OCI-LY7 (cell line): Measurements from ENCODE around the gene HCRTR2. TPM values are rescaled to one million over a fixed set of nuclear protein-coding genes. Genes with fewer than 3 reads are reported as not detected.

Source experiments
- BruUV-seq: library from RNA; stranded (reverse); fragments of 400-500 nt; replicated peaks from 2 replicates; lab custom pipeline; 2021; lab: Mats Ljungman, UMichigan
- CTCF ChIA-PET: fragments of 300-600 bp; sonication (Branson Sonifier 250); formaldehyde crosslinking; loops from one replicate; lab custom pipeline; 2022; ENCODE audit warnings: antibody characterized with exemption; ENCODE audit not compliant: unreplicated experiment; lab: Charles Lee
- POLR2A ChIA-PET: fragments of 300-600 bp; sonication (Branson Sonifier 250); formaldehyde crosslinking; loops from one replicate; lab custom pipeline; 2022; ENCODE audit warnings: antibody characterized with exemption; lab: Charles Lee
- DNase-seq: peaks from one replicate; pipeline ENCODE4 v3.0.0-alpha.2; 2015; ENCODE audit warnings: low spot score
- H2AFZ ChIP-seq: fragments of 200-600 bp; sonication (generic), shearing (Covaris generic); 2 replicates; pipeline ENCODE4 v1.6.1; 2014; ENCODE audit warnings: mild to moderate bottlenecking, antibody characterized with exemption, low read length, moderate library complexity
- H3K27ac ChIP-seq: fragments of 200-600 bp; sonication (generic); 2 replicates; pipeline ENCODE4 v1.5.1; 2014; ENCODE audit warnings: mixed run types, low read depth, mild to moderate bottlenecking, moderate library complexity, low read length, inconsistent platforms; ENCODE audit not compliant: poor library complexity, severe bottlenecking
- H3K36me3 ChIP-seq: fragments of 200-600 bp; sonication (generic); 2 replicates; pipeline ENCODE4 v1.6.1; 2014; ENCODE audit warnings: mild to moderate bottlenecking, antibody characterized with exemption, low read length, moderate library complexity, mixed read lengths; ENCODE audit not compliant: insufficient read depth
- H3K4me1 ChIP-seq: fragments of 200-600 bp; sonication (generic); 2 replicates; pipeline ENCODE4 v1.5.1; 2014; ENCODE audit warnings: mild to moderate bottlenecking, low read length; ENCODE audit not compliant: insufficient read depth, poor library complexity, severe bottlenecking
- H3K4me2 ChIP-seq: fragments of 200-600 bp; sonication (generic); 2 replicates; pipeline ENCODE4 v1.6.1; 2014; ENCODE audit warnings: mild to moderate bottlenecking, low read length
- H3K4me3 ChIP-seq: fragments of 200-600 bp; sonication (generic); 2 replicates; pipeline ENCODE4 v1.5.1; 2014; ENCODE audit warnings: mild to moderate bottlenecking, low read depth, low read length; ENCODE audit not compliant: poor library complexity, severe bottlenecking
- H3K79me2 ChIP-seq: fragments of 200-600 bp; sonication (generic); 2 replicates; pipeline ENCODE4 v1.6.1; 2016; ENCODE audit warnings: low read depth, mild to moderate bottlenecking, low read length, moderate library complexity, mixed read lengths; ENCODE audit not compliant: insufficient read depth
- H3K9me2 ChIP-seq: fragments of 200-600 bp; sonication (generic); 2 replicates; pipeline ENCODE4 v1.6.1; 2016; ENCODE audit warnings: mild to moderate bottlenecking, low read length, mixed read lengths; ENCODE audit not compliant: insufficient read depth
- H3K9me3 ChIP-seq: fragments of 200-600 bp; sonication (generic); 2 replicates; pipeline ENCODE4 v1.6.1; 2014; ENCODE audit warnings: mild to moderate bottlenecking, mixed run types, low read length, mixed read lengths
- H4K20me1 ChIP-seq: fragments of 200-600 bp; sonication (generic); 2 replicates; pipeline ENCODE4 v1.6.1; 2014; ENCODE audit warnings: mild to moderate bottlenecking, antibody characterized with exemption, low read length, moderate library complexity, mixed read lengths; ENCODE audit not compliant: insufficient read depth
- CTCF ChIP-seq: fragments of 200-600 bp; sonication (generic); conservative IDR thresholded peaks from 2 replicates; pipeline ENCODE4 v1.5.1; 2014; ENCODE audit warnings: mild to moderate bottlenecking, antibody characterized with exemption, low read length, moderate library complexity, mixed read lengths
- EZH2phosphoT487 ChIP-seq: fragments of 200-600 bp; sonication (generic); IDR thresholded peaks from 2 replicates; pipeline ENCODE4 v1.6.1; 2018; ENCODE audit warnings: low read depth, borderline replicate concordance, mild to moderate bottlenecking, mixed run types, antibody characterized with exemption, low read length, moderate library complexity, mixed read lengths
- intact Hi-C: fragments of 100-400 bp; cut with micrococcal nuclease; formaldehyde crosslinking; loops from one replicate; pipeline ENCODE4 v1.10.0; 2022; ENCODE audit not compliant: unreplicated experiment
- total RNA-seq, 2 experiments: library from RNA; depleted of rRNA in 1 of 2; stranded (reverse); fragments of >200 nt in 1 of 2; shearing (Covaris generic) in 1 of 2; gene quantifications; 2 replicates each; pipeline ENCODE4 v1.2.3, GENCODE V29; 2014 to 2022

Gene HCRTR2
- total RNA-seq, 2 experiments from 2014 or later: not detected

GRCh38 chr6:55198715-55199114 lies 24.4 kb downstream of the HCRTR2 start:
- H3K36me3 ChIP-seq: no peaks in the 10 kb centered on the region
- DNase-seq: no peak
- H4K20me1 ChIP-seq: no peaks in the 10 kb centered on the region
- no peak overlapping the region for H3K4me2 ChIP-seq
- CTCF ChIA-PET: no interaction called here
- TF ChIP-seq EZH2phosphoT487 (no peak), CTCF (no peak)
- H2AFZ ChIP-seq: no peak overlapping the region
- BruUV-seq: no TSS peak
- no peaks in the 10 kb centered on the region for H3K4me1 ChIP-seq
- no peaks in the 10 kb centered on the region for H3K9me2 ChIP-seq
- no peak overlapping the region for H3K27ac ChIP-seq
- no peak overlapping the region for H3K4me3 ChIP-seq
- intact Hi-C loops: no loop called here
- no peaks in the 10 kb centered on the region for H3K9me3 ChIP-seq
- POLR2A ChIA-PET: no interaction called here
- no peaks in the 10 kb centered on the region for H3K79me2 ChIP-seq

- DNase-seq: no peak
- Histone ChIP-seq H3K9me3 (no peaks in the 10 kb centered on the region), H2AFZ (no peak overlapping the region), H3K79me2 (no peaks in the 10 kb centered on the region), H3K9me2 (no peaks in the 10 kb centered on the region), H4K20me1 (no peaks in the 10 kb centered on the region), H3K4me2 (no peak overlapping the region), H3K4me1 (no peaks in the 10 kb centered on the region), H3K27ac (no peak overlapping the region), H3K36me3 (no peaks in the 10 kb centered on the region), H3K4me3 (no peak overlapping the region)
- TF ChIP-seq EZH2phosphoT487 (no peak), CTCF (no peak)
- POLR2A ChIA-PET: interaction anchor here (0.7 kb wide), 1 partner anchor 169 kb away, joined by 5 read pairs; no protein-coding TSS in a partner anchor
- CTCF ChIA-PET: no interaction called here
- no TSS peak for BruUV-seq
- intact Hi-C loops: no loop called here
Measured at GRCh38 chr6:55199239-55199638, 24.9 kb downstream of the HCRTR2 start.

GRCh38 chr6:55208478-55209458 lies 34.5 kb downstream of the HCRTR2 start:
- no peaks in the 10 kb centered on the region for H3K9me3 ChIP-seq
- no peak overlapping the region for H3K4me3 ChIP-seq
- BruUV-seq: no TSS peak
- ChIA-PET CTCF (no interaction called here), POLR2A (no interaction called here)
- intact Hi-C loops: no loop called here
- no peak overlapping the region for H3K4me2 ChIP-seq
- H3K9me2 ChIP-seq: no peaks in the 10 kb centered on the region
- no peaks in the 10 kb centered on the region for H4K20me1 ChIP-seq
- no peaks in the 10 kb centered on the region for H3K36me3 ChIP-seq
- TF ChIP-seq EZH2phosphoT487: no peak
- TF ChIP-seq CTCF: no peak
- H3K27ac ChIP-seq: no peak overlapping the region
- H3K4me1 ChIP-seq: no peaks in the 10 kb centered on the region
- no peaks in the 10 kb centered on the region for H3K79me2 ChIP-seq
- no peak overlapping the region for H2AFZ ChIP-seq
- DNase-seq: no peak
